Liver (tissue), 9 donors: ENCODE results near the gene GLS. TPM values are rescaled to one million over a fixed set of nuclear protein-coding genes. Genes with fewer than 3 reads are reported as not detected.

Experiments used
- DNase-seq: peaks from one replicate; pipeline ENCODE4 v3.0.0-alpha.2; 2017; ENCODE audit warnings: low spot score
- H3K27ac ChIP-seq, 2 donors: one replicate each; pipeline ENCODE4 v1.7.0; 2013; ENCODE audit warnings: inconsistent platforms in 2 of 2, low read length in 2 of 2, control low read depth in 1 of 2, low read depth in 1 of 2, mild to moderate bottlenecking in 1 of 2
- H3K27me3 ChIP-seq, 4 donors: one replicate each; pipeline versions ENCODE4 v1.6.1 to v1.7.0; 2013; ENCODE audit warnings: low read length in 3 of 4, inconsistent platforms in 1 of 4, mild to moderate bottlenecking in 1 of 4, moderate library complexity in 1 of 4; ENCODE audit not compliant: control insufficient read depth in 4 of 4, insufficient read depth in 4 of 4
- H3K36me3 ChIP-seq, 4 donors: one replicate each; pipeline versions ENCODE4 v1.6.1 to v1.7.0; 2013; ENCODE audit warnings: low read length in 3 of 4, mild to moderate bottlenecking in 3 of 4, low read depth in 1 of 4, moderate library complexity in 1 of 4; ENCODE audit not compliant: control insufficient read depth in 4 of 4, insufficient read depth in 3 of 4
- H3K4me1 ChIP-seq, 4 donors: one replicate each; pipeline versions ENCODE4 v1.6.1 to v1.7.0; 2013; ENCODE audit warnings: low read length in 3 of 4, mild to moderate bottlenecking in 3 of 4, moderate library complexity in 1 of 4; ENCODE audit not compliant: control insufficient read depth in 4 of 4, insufficient read depth in 4 of 4
- H3K4me3 ChIP-seq, 3 donors: one replicate each; pipeline versions ENCODE4 v1.6.1 to v1.7.0; 2013; ENCODE audit warnings: low read length in 3 of 3, control low read depth in 1 of 3, low read depth in 1 of 3, mild to moderate bottlenecking in 1 of 3
- H3K9ac ChIP-seq, 2 donors: one replicate each; pipeline ENCODE4 v1.7.0; 2013; ENCODE audit warnings: low read length in 2 of 2, mild to moderate bottlenecking in 2 of 2, moderate library complexity in 2 of 2, control low read depth in 1 of 2, low read depth in 1 of 2
- H3K9me3 ChIP-seq, 4 donors: one replicate each; pipeline versions ENCODE4 v1.6.1 to v1.7.0; 2013; ENCODE audit warnings: low read length in 3 of 4; ENCODE audit not compliant: control insufficient read depth in 4 of 4
- EGR1 ChIP-seq, 2 donors: IDR thresholded peaks; 2 replicates each; pipeline ENCODE4 v1.6.1; 2016 to 2018; ENCODE audit warnings: antibody characterized with exemption in 2 of 2, low read depth in 2 of 2
- FOXA1 ChIP-seq: IDR thresholded peaks from 2 replicates; pipeline ENCODE4 v1.6.1; 2016; ENCODE audit warnings: antibody characterized with exemption
- GABPA ChIP-seq, 2 donors: IDR thresholded peaks in 1 of 2; conservative IDR thresholded peaks in 1 of 2; 2 replicates each; pipeline ENCODE4 v1.6.1; 2016; ENCODE audit warnings: antibody characterized with exemption in 2 of 2, mild to moderate bottlenecking in 1 of 2, moderate library complexity in 1 of 2
- HNF4A ChIP-seq, 2 donors: conservative IDR thresholded peaks; 2 replicates each; pipeline ENCODE4 v1.6.1; 2016; ENCODE audit warnings: antibody characterized with exemption in 2 of 2, mild to moderate bottlenecking in 2 of 2
- HNF4G ChIP-seq: IDR thresholded peaks from 2 replicates; pipeline ENCODE4 v1.6.1; 2016; ENCODE audit warnings: antibody characterized with exemption
- MAX ChIP-seq: IDR thresholded peaks from 2 replicates; pipeline ENCODE4 v1.6.1; 2016; ENCODE audit warnings: antibody characterized with exemption
- RAD21 ChIP-seq, 2 donors: IDR thresholded peaks; 2 replicates each; pipeline ENCODE4 v1.6.1; 2016; ENCODE audit warnings: antibody characterized with exemption in 2 of 2, mild to moderate bottlenecking in 2 of 2
- RXRA ChIP-seq, 2 donors: IDR thresholded peaks; 2 replicates each; pipeline ENCODE4 v1.6.1; 2017 to 2018; ENCODE audit warnings: antibody characterized with exemption in 2 of 2, mild to moderate bottlenecking in 1 of 2
- WGBS: extraction: QIAGEN DNeasy Blood & Tissue Kit; methylation state at CpG from one replicate; pipeline ENCODE4 v1.1.7; 2013; 5-methylcytosine and 5-hydroxymethylcytosine counted together
- polyA plus RNA-seq, 2 donors: library from polyadenylated mRNA; stranded (reverse) in 1 of 2; unstranded in 1 of 2; fragments of 200-250 nt in 1 of 2; fragments of >200 nt in 1 of 2; fragmentation: Nextera tagmentation in 1 of 2; extraction: Ambion mirVana in 1 of 2; gene quantifications; one replicate each; pipeline versions ENCODE4 v1.2.1 to v1.2.3, GENCODE V29; 2013 to 2015
- total RNA-seq, 2 donors: library from RNA; depleted of rRNA; stranded (reverse); fragments of >200 nt; gene quantifications; one replicate each; pipeline ENCODE4 v1.2.3, GENCODE V29; 2014
- TF ChIP-seq, protein P1 (sequence below): IDR thresholded peaks from 2 replicates; pipeline ENCODE4 v1.6.1; 2016; ENCODE audit warnings: antibody characterized with exemption
- TF ChIP-seq, protein P2 (sequence below): IDR thresholded peaks from 2 replicates; pipeline ENCODE4 v1.6.1; 2016; ENCODE audit warnings: antibody characterized with exemption
- donor health status: healthy.
- donor health status: healthy.
- donor health status: healthy.
- donor health status: healthy.
- donor health status: healthy.

Gene GLS
- total and polyA plus RNA-seq, 4 donors, result 4.3 to 38.6 (median 16.5) TPM

DNA sequence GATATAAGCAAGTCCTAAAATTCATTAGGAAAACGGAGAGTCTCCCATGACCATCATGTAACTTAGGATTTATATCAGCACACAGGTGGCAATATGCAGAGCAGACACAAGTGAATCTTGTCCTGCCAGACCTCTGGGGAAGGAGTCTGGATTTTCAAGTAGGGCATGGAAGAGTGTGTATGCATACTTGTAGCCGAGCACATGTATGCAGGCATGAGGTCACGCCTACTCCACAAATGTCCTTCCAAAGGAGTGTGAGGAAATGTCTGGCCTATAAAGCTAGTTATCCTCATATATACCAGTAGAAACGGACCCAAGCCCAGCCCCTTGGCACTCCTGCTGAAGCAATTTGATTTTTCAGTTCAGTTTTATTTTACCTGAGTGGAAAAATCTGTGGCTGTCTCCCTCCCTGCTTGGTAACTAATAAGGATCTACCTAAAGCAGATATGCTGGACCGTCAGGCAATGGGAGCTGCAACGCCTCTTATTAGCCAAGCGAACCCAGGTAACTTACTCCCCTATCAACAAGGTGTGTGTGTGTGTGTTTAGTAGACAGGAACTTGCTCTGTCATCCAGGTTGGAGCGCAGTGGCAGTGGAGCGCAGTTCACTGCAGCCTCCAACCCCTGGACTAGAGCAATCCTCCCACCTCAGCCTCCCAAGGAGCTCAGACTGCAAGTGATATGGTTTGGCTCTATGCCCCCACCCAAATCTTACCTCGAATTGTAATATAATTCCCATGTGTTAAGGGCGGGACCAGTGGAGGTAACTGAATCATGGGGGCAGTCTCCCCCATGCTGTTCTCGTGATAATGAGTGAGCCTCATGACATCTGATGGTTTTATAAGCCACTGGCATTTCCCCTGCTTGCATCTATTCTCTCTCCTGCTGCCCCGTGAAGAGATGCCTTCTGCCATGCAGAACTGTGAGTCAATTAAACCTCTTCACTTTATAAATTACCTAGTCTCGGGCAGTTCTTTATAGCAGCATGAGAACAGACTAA, 130.6 kb downstream of the GLS start:
- DNase-seq, result no peak
- Histone ChIP-seq H3K4me3 (no peak overlapping the region), H3K4me1 (peaks cover 7 to 29% (median 18%) of the 10 kb centered on the region in 4 donors), H3K36me3 (peaks cover 1 to 41% (median 30%) of the 10 kb centered on the region in 4 donors), H3K27ac (no peak overlapping the region), H3K9me3 (no peaks in the 10 kb centered on the region), H3K9ac (no peak overlapping the region), H3K27me3 (no peaks in the 10 kb centered on the region)
- whole genome bisulfite sequencing, result 86% methylated on average over 14 of the region's 14 CpGs
- no peak for TF ChIP-seq HNF4G
- TF ChIP-seq EGR1 (IDR thresholded peaks at IDR 0.05; ENCODE audit: low read depth in 2 of 2), result no peak
- TF ChIP-seq, protein P1, sequence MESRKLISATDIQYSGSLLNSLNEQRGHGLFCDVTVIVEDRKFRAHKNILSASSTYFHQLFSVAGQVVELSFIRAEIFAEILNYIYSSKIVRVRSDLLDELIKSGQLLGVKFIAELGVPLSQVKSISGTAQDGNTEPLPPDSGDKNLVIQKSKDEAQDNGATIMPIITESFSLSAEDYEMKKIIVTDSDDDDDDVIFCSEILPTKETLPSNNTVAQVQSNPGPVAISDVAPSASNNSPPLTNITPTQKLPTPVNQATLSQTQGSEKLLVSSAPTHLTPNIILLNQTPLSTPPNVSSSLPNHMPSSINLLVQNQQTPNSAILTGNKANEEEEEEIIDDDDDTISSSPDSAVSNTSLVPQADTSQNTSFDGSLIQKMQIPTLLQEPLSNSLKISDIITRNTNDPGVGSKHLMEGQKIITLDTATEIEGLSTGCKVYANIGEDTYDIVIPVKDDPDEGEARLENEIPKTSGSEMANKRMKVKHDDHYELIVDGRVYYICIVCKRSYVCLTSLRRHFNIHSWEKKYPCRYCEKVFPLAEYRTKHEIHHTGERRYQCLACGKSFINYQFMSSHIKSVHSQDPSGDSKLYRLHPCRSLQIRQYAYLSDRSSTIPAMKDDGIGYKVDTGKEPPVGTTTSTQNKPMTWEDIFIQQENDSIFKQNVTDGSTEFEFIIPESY, result no peak

DNA sequence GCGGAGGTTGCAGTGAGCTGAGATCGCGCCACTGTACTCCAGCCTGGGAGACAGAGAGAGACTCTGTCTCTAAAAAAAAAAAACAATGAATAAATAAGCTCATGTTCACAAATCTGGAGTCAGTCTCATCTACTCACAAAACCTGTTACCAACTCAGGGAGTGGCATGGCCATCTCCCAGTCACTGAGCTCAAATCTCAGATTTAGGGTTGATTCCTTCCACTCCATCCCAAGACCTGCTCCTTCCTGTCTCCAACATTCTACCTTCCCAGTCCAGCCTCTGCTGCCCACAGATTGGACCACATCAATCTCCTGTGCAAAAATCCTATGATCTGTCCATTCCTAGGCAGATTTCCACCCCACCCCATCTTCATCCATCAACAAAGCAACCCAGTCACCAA, 131.7 kb downstream of the GLS start:
- H3K4me1 ChIP-seq, result peaks cover 7 to 29% (median 18%) of the 10 kb centered on the region in 4 donors

DNA sequence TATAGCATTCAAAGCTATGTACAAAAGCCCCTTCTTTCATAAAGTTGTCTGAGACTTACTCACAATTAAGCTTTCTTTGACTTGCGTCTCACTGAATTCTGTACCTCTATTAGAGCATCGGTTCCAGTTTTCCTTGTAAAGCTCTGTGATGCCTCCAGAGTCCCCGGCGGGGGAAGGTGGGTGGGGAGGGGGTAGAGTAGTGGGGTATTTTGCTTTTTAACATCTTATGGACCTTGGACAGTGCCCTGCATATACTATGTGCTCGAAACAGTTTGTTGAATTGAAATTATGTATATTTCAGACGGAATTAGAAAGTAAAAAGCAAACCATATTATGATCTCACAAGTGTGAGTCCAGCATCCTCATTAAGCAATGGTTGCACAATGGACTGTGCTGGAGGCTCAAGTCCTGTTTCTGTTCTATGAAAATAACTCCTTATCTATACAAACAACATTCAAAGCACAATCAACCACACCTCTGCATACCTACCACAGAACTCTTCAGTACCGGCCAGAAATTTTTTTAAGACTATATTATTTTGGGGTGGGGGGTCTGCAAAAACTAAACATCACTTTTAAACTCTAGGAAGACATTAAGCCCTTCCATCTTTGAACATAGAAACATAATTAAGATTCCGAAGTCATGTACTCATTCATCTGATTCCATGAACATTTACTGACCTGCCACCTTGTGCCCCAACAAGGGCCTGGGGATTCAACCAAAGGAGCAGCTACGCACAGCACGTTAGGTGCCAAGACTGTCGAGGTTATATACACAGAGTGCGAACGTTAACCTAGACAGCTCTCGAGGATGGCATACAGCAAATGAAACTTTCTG, 132.4 kb downstream of the GLS start:
- Histone ChIP-seq H3K27ac (peak overlapping the region; percentile 86 to 95), H3K9me3 (no peaks in the 10 kb centered on the region), H3K4me1 (peaks cover 7 to 29% (median 18%) of the 10 kb centered on the region in 4 donors), H3K9ac (peak overlapping the region; percentile 93 to 95), H3K36me3 (peaks cover 0 to 23% (median 13%) of the 10 kb centered on the region in 4 donors), H3K27me3 (no peaks in the 10 kb centered on the region), H3K4me3 (peak overlapping the region; percentile 80 to 98 (median 96))
- TF ChIP-seq HNF4A (conservative IDR thresholded peaks at IDR 0.05) (peak; percentile 29 to 37), MAX (no peak)
- 25% methylated on average over 14 of the region's 14 CpGs for WGBS
- DNase-seq, result no peak

More for the DNA sequence above, 131.7 kb downstream of the GLS start:
- Histone ChIP-seq H3K9ac (peak overlapping the region in 1 of 2 donors; percentile 1), H3K36me3 (peaks cover 0 to 30% (median 18%) of the 10 kb centered on the region in 4 donors), H3K9me3 (no peaks in the 10 kb centered on the region), H3K27ac (peak overlapping the region in 1 of 2 donors; percentile 95), H3K4me3 (peak overlapping the region in 2 of 3 donors; percentile 80 to 98), H3K27me3 (no peaks in the 10 kb centered on the region)
- no peak for DNase-seq
- 91% methylated on average over 3 of the region's 3 CpGs for WGBS
- no peak for TF ChIP-seq MAX
- TF ChIP-seq GABPA (IDR thresholded peaks at IDR 0.05 in 1 of 2, conservative IDR thresholded peaks at IDR 0.05 in 1 of 2), result no peak
- TF ChIP-seq HNF4A (conservative IDR thresholded peaks at IDR 0.05), result no peak
- TF ChIP-seq RAD21 (IDR thresholded peaks at IDR 0.05), result no peak
- no peak for TF ChIP-seq FOXA1
- TF ChIP-seq, protein P2, sequence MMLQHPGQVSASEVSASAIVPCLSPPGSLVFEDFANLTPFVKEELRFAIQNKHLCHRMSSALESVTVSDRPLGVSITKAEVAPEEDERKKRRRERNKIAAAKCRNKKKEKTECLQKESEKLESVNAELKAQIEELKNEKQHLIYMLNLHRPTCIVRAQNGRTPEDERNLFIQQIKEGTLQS, result no peak
- no peak for TF ChIP-seq RXRA (IDR thresholded peaks at IDR 0.05)
